Heart left ventricle (tissue), 13 donors: ENCODE data around the gene RBM4B.

ENCODE experiments used
- POLR2A ChIP-seq, 2 donors: fragments of 450-650 bp; IDR thresholded peaks; one replicate each; pipeline ENCODE4 v1.6.1; 2017; ENCODE audit warnings: antibody characterized with exemption in 2 of 2, mild to moderate bottlenecking in 2 of 2, moderate library complexity in 2 of 2
- TF ChIP-seq, protein P1 (sequence below), 12 donors: fragments of 200-600 bp; sonication (generic) in 4 of 12; IDR thresholded peaks; one replicate each; pipeline versions ENCODE4 v1.5.0 to v1.8.0; 2018 to 2022; ENCODE audit warnings: antibody characterized with exemption in 12 of 12, mild to moderate bottlenecking in 5 of 12
- donor health status: ischemic (EF 13 %, LVEDD 7.1; RV severe dilation, severe dysfunction).
- donor health status: DM: no; HTN: yes; CAD: no.
- donor health status: DM: no; HTN: no; CAD: no.
- donor health status: ischemic (EF 25% LVEDD 6.9; RV normal size, moderate dysfunction).
- donor health status: ischemic (EF 25% LVEDD 5.7; RV mildly dilated, moderate dysfunction).
- donor health status: ischemic (EF 35%, LVEDD 5.7; RV mildly dilated, moderate dysfunction).
- donor health status: nonischemic (EF 11% LVEDD 7.7; RV severe dilation, severe dysfunction).
- donor health status: DM: yes; HTN: yes; CAD: no.
- donor health status: PGD.
- donor health status: ischemic (EF 29% LVEDD 5.4; RV normal size, mild dysfunction).
- donor health status: nonischemic (EF 23%, LVEDD 6.1; RV moderate dilation, normal function).

DNA sequence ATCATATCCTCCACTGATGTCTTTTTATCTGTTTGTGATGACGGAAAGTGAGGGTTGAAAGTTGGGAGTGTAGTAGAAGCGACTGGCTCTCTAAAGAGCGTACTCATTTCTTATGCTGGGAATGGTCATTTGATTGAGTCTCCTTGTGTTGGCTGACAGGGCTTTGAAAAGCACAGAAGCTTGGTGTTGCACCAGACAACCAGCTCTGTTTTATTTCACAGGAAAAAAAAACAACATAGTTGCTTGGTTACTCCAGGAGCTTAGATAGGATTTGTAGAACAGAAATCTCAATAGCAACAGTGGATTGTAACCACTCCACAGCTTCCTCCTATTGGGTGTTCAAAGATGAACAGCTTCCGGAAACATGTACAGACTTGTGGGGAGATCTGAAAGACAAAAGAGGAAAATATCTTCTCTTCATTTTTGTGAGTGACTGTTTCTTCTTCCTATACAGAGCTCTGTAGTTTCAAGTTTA, 58.6 kb downstream of the RBM4B start:
- TF ChIP-seq, protein P1, sequence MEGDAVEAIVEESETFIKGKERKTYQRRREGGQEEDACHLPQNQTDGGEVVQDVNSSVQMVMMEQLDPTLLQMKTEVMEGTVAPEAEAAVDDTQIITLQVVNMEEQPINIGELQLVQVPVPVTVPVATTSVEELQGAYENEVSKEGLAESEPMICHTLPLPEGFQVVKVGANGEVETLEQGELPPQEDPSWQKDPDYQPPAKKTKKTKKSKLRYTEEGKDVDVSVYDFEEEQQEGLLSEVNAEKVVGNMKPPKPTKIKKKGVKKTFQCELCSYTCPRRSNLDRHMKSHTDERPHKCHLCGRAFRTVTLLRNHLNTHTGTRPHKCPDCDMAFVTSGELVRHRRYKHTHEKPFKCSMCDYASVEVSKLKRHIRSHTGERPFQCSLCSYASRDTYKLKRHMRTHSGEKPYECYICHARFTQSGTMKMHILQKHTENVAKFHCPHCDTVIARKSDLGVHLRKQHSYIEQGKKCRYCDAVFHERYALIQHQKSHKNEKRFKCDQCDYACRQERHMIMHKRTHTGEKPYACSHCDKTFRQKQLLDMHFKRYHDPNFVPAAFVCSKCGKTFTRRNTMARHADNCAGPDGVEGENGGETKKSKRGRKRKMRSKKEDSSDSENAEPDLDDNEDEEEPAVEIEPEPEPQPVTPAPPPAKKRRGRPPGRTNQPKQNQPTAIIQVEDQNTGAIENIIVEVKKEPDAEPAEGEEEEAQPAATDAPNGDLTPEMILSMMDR (IDR thresholded peaks at IDR 0.05), result no peak
- TF ChIP-seq POLR2A (IDR thresholded peaks at IDR 0.05), result no peak
